Cardiac muscle cell (in vitro differentiated cells and primary cell): ENCODE results near the gene NPAS3. TPM values are rescaled to one million over a fixed set of nuclear protein-coding genes. Genes with fewer than 3 reads are reported as not detected.

ENCODE experiments used
- DNase-seq, 2 donors: peaks; one replicate each; pipeline versions ENCODE4 v3.0.0 to v3.0.0-alpha.2; 2010 to 2017; ENCODE audit warnings: low read depth in 1 of 2, low spot score in 1 of 2
- H3K27ac ChIP-seq: fragments of 200-600 bp; sonication (generic); 2 replicates; pipeline ENCODE4 v1.5.1; 2016
- H3K27me3 ChIP-seq: fragments of 200-600 bp; sonication (generic); 2 replicates; pipeline ENCODE4 v1.6.0; 2016; ENCODE audit warnings: control low read depth
- H3K36me3 ChIP-seq: fragments of 200-600 bp; sonication (generic); 2 replicates; pipeline ENCODE4 v1.5.1; 2016; ENCODE audit warnings: control low read depth
- H3K4me1 ChIP-seq: fragments of 200-600 bp; sonication (generic); 2 replicates; pipeline ENCODE4 v1.8.1; 2017; ENCODE audit warnings: low read depth, mild to moderate bottlenecking, mixed run types
- H3K4me3 ChIP-seq: fragments of 200-600 bp; sonication (generic); 2 replicates; pipeline ENCODE4 v1.5.1; 2016; ENCODE audit warnings: mild to moderate bottlenecking
- H3K9me3 ChIP-seq: fragments of 200-600 bp; sonication (generic); 2 replicates; pipeline ENCODE4 v1.5.1; 2017; ENCODE audit warnings: low read depth, mild to moderate bottlenecking, control low read depth
- polyA plus RNA-seq: library from polyadenylated mRNA; unstranded; fragments of >200 nt; fragmentation: Nextera tagmentation; extraction: Ambion mirVana; gene quantifications from 2 replicates; pipeline ENCODE4 v1.2.1, GENCODE V29; 2016
- total RNA-seq: library from RNA; depleted of rRNA; stranded (reverse); fragments of >200 nt; gene quantifications from 2 replicates; pipeline ENCODE4 v1.2.3, GENCODE V29; 2016
- TF ChIP-seq, protein P1 (sequence below): IDR thresholded peaks from 2 replicates; pipeline ENCODE4 v1.5.1; 2012; ENCODE audit warnings: low read depth, mild to moderate bottlenecking, low read length

Gene NPAS3
- total and polyA plus RNA-seq, 2 experiments from 2014 or later = 0.18 TPM

DNA sequence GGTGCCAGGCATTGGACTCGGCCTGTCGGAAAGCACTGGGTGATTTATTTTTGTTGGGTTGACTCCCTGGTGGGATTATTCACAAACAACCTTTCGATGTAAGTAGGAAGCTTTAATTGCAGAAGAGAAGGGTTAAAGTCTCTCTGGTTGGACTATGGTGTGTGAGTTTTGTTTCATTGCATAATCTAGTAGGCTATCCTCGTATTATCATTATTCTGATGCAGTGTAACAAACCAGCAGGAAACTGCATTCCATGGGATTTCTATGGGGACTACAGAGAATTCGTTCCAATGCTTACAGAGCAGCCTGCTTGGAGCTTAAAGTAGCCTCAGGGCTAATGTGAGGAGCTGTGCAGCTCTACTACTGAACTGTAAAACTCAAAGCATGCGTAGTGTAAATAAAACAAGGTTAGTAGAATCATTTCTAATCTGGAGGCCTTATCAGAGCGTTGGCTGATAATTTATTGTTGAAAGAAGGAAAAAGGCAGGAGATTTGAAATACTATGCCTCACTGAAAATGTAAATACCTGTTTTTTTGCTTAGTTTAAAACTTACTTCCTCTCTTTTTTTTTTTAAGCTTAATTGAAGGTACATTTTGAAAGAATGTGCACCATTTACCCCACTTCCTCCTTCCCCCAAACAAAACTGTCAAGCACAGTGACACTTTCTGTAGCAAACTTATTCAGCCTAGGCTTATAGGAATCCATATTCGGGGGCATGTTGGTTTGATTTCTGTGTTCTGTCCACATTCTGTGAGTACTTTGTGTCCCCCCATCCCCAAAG, 226.7 kb downstream of the NPAS3 start:
- TF ChIP-seq, protein P1, sequence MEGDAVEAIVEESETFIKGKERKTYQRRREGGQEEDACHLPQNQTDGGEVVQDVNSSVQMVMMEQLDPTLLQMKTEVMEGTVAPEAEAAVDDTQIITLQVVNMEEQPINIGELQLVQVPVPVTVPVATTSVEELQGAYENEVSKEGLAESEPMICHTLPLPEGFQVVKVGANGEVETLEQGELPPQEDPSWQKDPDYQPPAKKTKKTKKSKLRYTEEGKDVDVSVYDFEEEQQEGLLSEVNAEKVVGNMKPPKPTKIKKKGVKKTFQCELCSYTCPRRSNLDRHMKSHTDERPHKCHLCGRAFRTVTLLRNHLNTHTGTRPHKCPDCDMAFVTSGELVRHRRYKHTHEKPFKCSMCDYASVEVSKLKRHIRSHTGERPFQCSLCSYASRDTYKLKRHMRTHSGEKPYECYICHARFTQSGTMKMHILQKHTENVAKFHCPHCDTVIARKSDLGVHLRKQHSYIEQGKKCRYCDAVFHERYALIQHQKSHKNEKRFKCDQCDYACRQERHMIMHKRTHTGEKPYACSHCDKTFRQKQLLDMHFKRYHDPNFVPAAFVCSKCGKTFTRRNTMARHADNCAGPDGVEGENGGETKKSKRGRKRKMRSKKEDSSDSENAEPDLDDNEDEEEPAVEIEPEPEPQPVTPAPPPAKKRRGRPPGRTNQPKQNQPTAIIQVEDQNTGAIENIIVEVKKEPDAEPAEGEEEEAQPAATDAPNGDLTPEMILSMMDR = no peak
- Histone ChIP-seq H3K9me3 (no peaks in the 10 kb centered on the region), H3K36me3 (no peaks in the 10 kb centered on the region), H3K4me3 (no peak overlapping the region), H3K27ac (no peak overlapping the region), H3K4me1 (no peaks in the 10 kb centered on the region), H3K27me3 (no peaks in the 10 kb centered on the region)
- no peak for DNase-seq

DNA sequence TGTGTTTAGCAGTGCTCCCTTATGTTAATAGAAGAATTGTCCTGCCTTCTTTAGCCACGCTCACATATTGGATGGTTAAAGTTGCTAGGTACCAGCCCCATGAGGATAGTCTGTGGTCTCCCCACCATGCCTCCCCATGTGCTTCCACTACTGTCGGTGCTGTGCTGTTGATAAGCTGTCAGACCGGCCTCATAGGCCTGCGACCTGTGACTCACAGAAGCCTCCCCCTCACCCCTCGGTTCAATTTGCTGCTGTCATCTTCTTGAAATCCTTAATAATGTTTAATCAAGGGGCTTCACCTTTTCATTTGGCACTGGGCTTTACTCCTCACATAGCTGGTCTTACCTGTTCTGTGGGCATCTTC, 227.2 kb downstream of the NPAS3 start:
- H3K36me3 ChIP-seq = no peaks in the 10 kb centered on the region
- no peaks in the 10 kb centered on the region for H3K9me3 ChIP-seq
- TF ChIP-seq, protein P1 = no peak
- no peak overlapping the region for H3K27ac ChIP-seq
- DNase-seq = no peak
- no peak overlapping the region for H3K4me3 ChIP-seq
- H3K27me3 ChIP-seq = no peaks in the 10 kb centered on the region
- H3K4me1 ChIP-seq = no peaks in the 10 kb centered on the region

DNA sequence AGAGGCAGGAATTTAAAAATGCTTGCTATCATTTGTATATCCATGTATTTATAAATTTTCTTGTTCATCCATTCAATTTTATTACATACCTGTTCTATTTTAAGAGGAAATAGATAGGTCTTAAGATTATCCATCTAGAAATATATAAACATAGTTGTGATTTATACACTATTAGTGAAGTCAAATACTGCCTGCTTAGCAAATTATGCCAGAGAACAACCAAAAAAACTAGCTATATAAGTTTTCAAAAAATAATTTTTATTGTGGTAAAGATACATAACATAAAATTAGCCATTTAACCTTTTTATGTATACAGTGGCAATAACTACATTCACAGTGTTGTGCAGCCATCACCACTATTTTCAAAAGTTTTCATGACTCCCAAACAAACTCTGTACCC, 237.3 kb downstream of the NPAS3 start:
- no peaks in the 10 kb centered on the region for H3K27me3 ChIP-seq
- no peak for DNase-seq
- H3K4me3 ChIP-seq = no peak overlapping the region
- H3K9me3 ChIP-seq = no peaks in the 10 kb centered on the region
- TF ChIP-seq, protein P1 = no peak
- H3K27ac ChIP-seq = no peak overlapping the region
- no peaks in the 10 kb centered on the region for H3K4me1 ChIP-seq
- H3K36me3 ChIP-seq = no peaks in the 10 kb centered on the region

DNA sequence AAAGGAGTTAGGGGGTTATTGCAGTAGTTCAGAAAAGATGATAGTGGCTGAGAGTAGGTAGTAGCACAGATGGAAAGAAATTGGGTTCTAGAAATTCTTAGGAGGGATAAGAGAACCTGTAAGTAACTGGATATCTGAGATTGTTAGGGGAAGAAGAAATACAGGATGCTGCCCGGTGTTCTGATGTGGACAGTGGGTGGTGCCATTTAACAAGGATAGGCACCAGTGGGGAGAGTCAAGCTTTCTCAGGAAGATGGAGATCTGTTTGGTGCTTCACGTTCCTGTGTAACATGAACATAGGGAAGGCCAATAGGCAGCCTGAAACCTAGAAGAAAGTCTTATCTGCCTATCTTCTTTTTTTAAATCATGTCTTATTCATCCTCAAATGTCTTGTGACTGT, 245.9 kb downstream of the NPAS3 start:
- no peaks in the 10 kb centered on the region for H3K27me3 ChIP-seq
- H3K4me3 ChIP-seq = no peak overlapping the region
- H3K27ac ChIP-seq = no peak overlapping the region
- no peaks in the 10 kb centered on the region for H3K36me3 ChIP-seq
- H3K4me1 ChIP-seq = no peaks in the 10 kb centered on the region
- no peaks in the 10 kb centered on the region for H3K9me3 ChIP-seq
- TF ChIP-seq, protein P1 = peak; percentile 7
- DNase-seq = peak in 1 of 2 donors; percentile 27

DNA sequence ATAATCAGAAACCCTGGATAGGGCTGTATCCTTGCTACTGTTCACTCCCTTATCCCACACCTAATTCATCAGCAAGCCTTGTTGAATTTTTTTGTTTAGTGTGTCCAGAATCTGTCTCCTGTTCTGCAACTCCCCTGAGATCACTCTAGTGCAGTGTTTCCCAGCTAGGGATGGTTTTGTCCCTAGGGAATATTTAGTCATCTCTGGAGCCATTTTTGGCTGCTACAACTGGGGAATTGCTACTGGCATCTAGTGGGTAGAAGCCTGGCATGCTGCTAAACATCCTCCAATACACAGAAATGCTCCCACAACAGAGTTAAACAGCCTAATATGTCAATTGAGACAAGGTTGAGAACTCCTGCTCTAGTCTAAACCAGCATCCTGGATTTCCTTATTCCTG, 248.0 kb downstream of the NPAS3 start:
- Histone ChIP-seq H3K4me3 (no peak overlapping the region), H3K27ac (no peak overlapping the region), H3K9me3 (no peaks in the 10 kb centered on the region), H3K36me3 (no peaks in the 10 kb centered on the region), H3K27me3 (no peaks in the 10 kb centered on the region), H3K4me1 (no peaks in the 10 kb centered on the region)
- no peak for DNase-seq
- TF ChIP-seq, protein P1 = no peak
